K562 (cell line): ENCODE results near the gene ILKAP. TPM values are rescaled to one million over a fixed set of nuclear protein-coding genes. Genes with fewer than 3 reads are reported as not detected.

Source experiments
- ATF1 ChIP-seq, 2 experiments: fragments of 450-650 bp in 1 of 2; IDR thresholded peaks; 2 replicates each; pipeline ENCODE4 v1.6.1; 2016; ENCODE audit warnings: missing compliant biosample characterization in 1 of 2, missing genetic modification characterization in 1 of 2
- CCAR2 ChIP-seq: fragments of 200-400 bp; formaldehyde crosslinking; IDR thresholded peaks from 2 replicates; pipeline ENCODE4 v1.6.1; 2017; ENCODE audit warnings: mild to moderate bottlenecking, low read depth, low read length
- FOS ChIP-seq: IDR thresholded peaks from 3 replicates; pipeline ENCODE4 v1.6.1; 2011; ENCODE audit not compliant: insufficient read length; ENCODE audit errors: extremely low read depth
- HOXB6 ChIP-seq: fragments of 250-450 bp; sonication (Bioruptor Pico); IDR thresholded peaks from 2 replicates; pipeline ENCODE4 v1.5.1; 2022; ENCODE audit warnings: mild to moderate bottlenecking, borderline replicate concordance
- L3MBTL2 ChIP-seq: fragments of 450-650 bp; IDR thresholded peaks from 2 replicates; pipeline ENCODE4 v1.6.1; 2016; ENCODE audit warnings: mild to moderate bottlenecking, moderate library complexity
- MEF2A ChIP-seq: IDR thresholded peaks from 2 replicates; pipeline ENCODE4 v1.6.1; 2011; ENCODE audit warnings: low read depth, mild to moderate bottlenecking, low read length, moderate library complexity; ENCODE audit not compliant: control insufficient read depth
- NCOA6 ChIP-seq: fragments of 450-650 bp; IDR thresholded peaks from 2 replicates; pipeline ENCODE4 v1.6.1; 2017; ENCODE audit warnings: mild to moderate bottlenecking
- NFXL1 ChIP-seq: fragments of 450-650 bp; formaldehyde crosslinking; IDR thresholded peaks from 2 replicates; pipeline ENCODE4 v1.4.0; 2021; ENCODE audit warnings: mild to moderate bottlenecking
- NR2C2 ChIP-seq, 2 experiments: fragments of 200-800 bp in 1 of 2; sonication (Bioruptor generic) in 1 of 2; sonication (generic) in 1 of 2; formaldehyde crosslinking in 1 of 2; IDR thresholded peaks; 2 replicates each; pipeline versions ENCODE4 v1.6.1 to v1.8.0; 2016 to 2022; ENCODE audit warnings: mild to moderate bottlenecking in 1 of 2, missing compliant biosample characterization in 1 of 2, missing genetic modification characterization in 1 of 2, missing genetic modification reagents in 1 of 2
- NRF1 ChIP-seq, 2 experiments: fragments of 450-650 bp; IDR thresholded peaks in 1 of 2; conservative IDR thresholded peaks in 1 of 2; 2 replicates each; pipeline ENCODE4 v1.6.1; 2014; ENCODE audit warnings: mild to moderate bottlenecking in 2 of 2
- PCBP2 ChIP-seq: fragments of 200-400 bp; formaldehyde crosslinking; IDR thresholded peaks from 2 replicates; pipeline ENCODE4 v1.6.1; 2018; ENCODE audit warnings: low read length, low read depth, mild to moderate bottlenecking, moderate library complexity; ENCODE audit not compliant: poor library complexity, severe bottlenecking
- PURB ChIP-seq: sonication (generic); formaldehyde crosslinking; IDR thresholded peaks from 2 replicates; pipeline ENCODE4 v1.9.0; 2021; ENCODE audit warnings: low read depth, mild to moderate bottlenecking, missing genetic modification reagents
- RAD21 ChIP-seq, 2 experiments: fragments of 250-450 bp in 1 of 2; fragments of 450-650 bp in 1 of 2; sonication (Bioruptor Pico) in 1 of 2; formaldehyde crosslinking in 1 of 2; IDR thresholded peaks in 1 of 2; conservative IDR thresholded peaks in 1 of 2; 2 replicates each; pipeline versions ENCODE4 v1.4.0 to v1.8.0; 2020 to 2022; ENCODE audit warnings: mild to moderate bottlenecking in 2 of 2, moderate library complexity in 1 of 2
- SMARCB1 ChIP-seq: IDR thresholded peaks from 2 replicates; pipeline ENCODE4 v1.6.1; 2011; ENCODE audit warnings: improper control_type of control experiment, low read depth; ENCODE audit not compliant: insufficient read length
- SREBF1 ChIP-seq: fragments of 150-350 bp; IDR thresholded peaks from 2 replicates; pipeline ENCODE4 v1.6.1; 2014; ENCODE audit warnings: antibody characterized with exemption, low read depth, low read length, borderline replicate concordance
- U2AF2 ChIP-seq: fragments of 200-400 bp; formaldehyde crosslinking; optimal IDR thresholded peaks from 2 replicates; pipeline ENCODE3; 2017; ENCODE audit warnings: low read depth, mild to moderate bottlenecking, low read length
- ZBTB7A ChIP-seq: IDR thresholded peaks from 2 replicates; pipeline ENCODE4 v1.6.1; 2011; ENCODE audit warnings: low read depth, mild to moderate bottlenecking, low read length, moderate library complexity, borderline replicate concordance; ENCODE audit not compliant: control insufficient read depth
- ZC3H8 ChIP-seq: fragments of 450-650 bp; IDR thresholded peaks from 2 replicates; pipeline ENCODE4 v1.6.1; 2017
- ZNF124 ChIP-seq: sonication (generic); formaldehyde crosslinking; IDR thresholded peaks from 2 replicates; pipeline ENCODE4 v1.8.1; 2022; ENCODE audit warnings: missing genetic modification reagents
- ZNF212 ChIP-seq: fragments of 450-650 bp; formaldehyde crosslinking; IDR thresholded peaks from 2 replicates; pipeline ENCODE4 v1.4.0; 2020; ENCODE audit warnings: mild to moderate bottlenecking
- ZNF232 ChIP-seq: sonication (generic); formaldehyde crosslinking; IDR thresholded peaks from 2 replicates; pipeline ENCODE4 v1.8.0; 2022; ENCODE audit warnings: mild to moderate bottlenecking, missing genetic modification reagents
- ZNF551 ChIP-seq: fragments of 250-450 bp; sonication (Bioruptor Pico); IDR thresholded peaks from 2 replicates; pipeline ENCODE4 v1.5.0; 2021; ENCODE audit warnings: mild to moderate bottlenecking, moderate library complexity
- polyA plus RNA-seq, 8 experiments: library from polyadenylated mRNA; depleted of rRNA in 4 of 8; stranded (reverse) in 5 of 8; unstranded in 3 of 8; fragments of >200 nt; fragmentation: Nextera tagmentation in 2 of 8; fragmentation: Illumina TruSeq in 1 of 8; extraction: Ambion mirVana in 2 of 8; extraction: Trizol in 1 of 8; gene quantifications; 2 replicates each; pipeline versions ENCODE4 v1.2.1 to v1.2.3, GENCODE V29; 2011 to 2014; ENCODE audit warnings: inconsistent platforms in 1 of 8, missing spikeins in 1 of 8
- total RNA-seq, 7 experiments: library from RNA; depleted of rRNA in 6 of 7; stranded (reverse); fragments of >200 nt in 6 of 7; fragmentation: Illumina TruSeq in 2 of 7; extraction: Trizol in 2 of 7; gene quantifications; 2 replicates each; pipeline versions ENCODE4 v1.2.1 to v1.2.3, GENCODE V29; 2011 to 2021; ENCODE audit warnings: low replicate concordance in 1 of 7
- TF ChIP-seq, protein P1 (sequence below): fragments of 250-450 bp; sonication (Bioruptor Pico); IDR thresholded peaks from 2 replicates; pipeline ENCODE4 v1.8.0; 2021; ENCODE audit warnings: moderate library complexity, mild to moderate bottlenecking, inconsistent platforms
- TF ChIP-seq, protein P2 (sequence below): IDR thresholded peaks from 2 replicates; pipeline ENCODE4 v1.6.1; 2014; ENCODE audit warnings: antibody characterized with exemption
- TF ChIP-seq, protein P3 (sequence below): sonication (generic); formaldehyde crosslinking; IDR thresholded peaks from 2 replicates; pipeline ENCODE4 v1.9.0; 2022; ENCODE audit warnings: mild to moderate bottlenecking, missing genetic modification reagents

The ILKAP gene
- total and polyA plus RNA-seq, 9 of the 15 experiments (the other 6 are each of a cell fraction or from before 2014, with no cell fraction given) = 3.1 to 43.9 (median 20.7) TPM

DNA sequence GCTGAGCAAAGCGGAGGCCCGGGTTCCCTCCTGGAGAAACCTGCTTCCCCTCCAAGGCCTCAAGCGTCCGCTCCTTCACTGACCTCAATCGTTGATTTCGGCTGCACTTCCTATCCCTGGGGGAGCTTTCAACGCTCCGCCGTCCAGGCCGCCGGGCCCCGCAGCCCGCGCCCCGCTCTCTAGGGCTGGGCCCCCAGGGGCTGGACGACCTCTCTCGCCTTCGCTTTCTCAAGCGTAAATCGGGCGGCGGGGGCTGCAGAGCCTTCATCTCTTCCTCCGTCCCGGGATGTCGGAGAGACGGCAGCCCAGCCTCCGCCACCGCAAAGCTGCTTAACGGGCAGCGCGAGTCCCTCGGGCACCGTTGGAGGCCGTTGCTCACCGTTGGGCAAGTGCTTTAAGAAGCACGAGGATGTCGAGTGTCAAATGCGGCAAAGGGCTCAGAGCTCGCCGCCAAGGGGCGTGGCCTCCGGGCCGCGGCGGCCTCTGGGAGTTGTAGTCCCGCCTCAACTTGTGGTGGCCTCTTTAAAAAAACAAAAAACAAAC, 27.8 kb upstream of the ILKAP start (continued):
- no peak for TF ChIP-seq SMARCB1
- TF ChIP-seq, protein P1, sequence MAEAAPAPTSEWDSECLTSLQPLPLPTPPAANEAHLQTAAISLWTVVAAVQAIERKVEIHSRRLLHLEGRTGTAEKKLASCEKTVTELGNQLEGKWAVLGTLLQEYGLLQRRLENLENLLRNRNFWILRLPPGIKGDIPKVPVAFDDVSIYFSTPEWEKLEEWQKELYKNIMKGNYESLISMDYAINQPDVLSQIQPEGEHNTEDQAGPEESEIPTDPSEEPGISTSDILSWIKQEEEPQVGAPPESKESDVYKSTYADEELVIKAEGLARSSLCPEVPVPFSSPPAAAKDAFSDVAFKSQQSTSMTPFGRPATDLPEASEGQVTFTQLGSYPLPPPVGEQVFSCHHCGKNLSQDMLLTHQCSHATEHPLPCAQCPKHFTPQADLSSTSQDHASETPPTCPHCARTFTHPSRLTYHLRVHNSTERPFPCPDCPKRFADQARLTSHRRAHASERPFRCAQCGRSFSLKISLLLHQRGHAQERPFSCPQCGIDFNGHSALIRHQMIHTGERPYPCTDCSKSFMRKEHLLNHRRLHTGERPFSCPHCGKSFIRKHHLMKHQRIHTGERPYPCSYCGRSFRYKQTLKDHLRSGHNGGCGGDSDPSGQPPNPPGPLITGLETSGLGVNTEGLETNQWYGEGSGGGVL (CRISPR knock-in tag) = no peak
- no peak for TF ChIP-seq NR2C2 (CRISPR knock-in tag; IDR thresholded peaks at IDR 0.05)
- peak; percentile 34; the same call in 1 of the 2 replicates for TF ChIP-seq NR2C2 (tag; IDR thresholded peaks at IDR 0.05)
- no peak for TF ChIP-seq ZNF212 (CRISPR knock-in tag)
- TF ChIP-seq ZNF232 (CRISPR knock-in tag) = no peak
- no peak for TF ChIP-seq ZBTB7A
- no peak for TF ChIP-seq MEF2A
- peak; percentile 36; the same call in 1 of the 2 replicates for TF ChIP-seq NCOA6
- TF ChIP-seq, protein P2, sequence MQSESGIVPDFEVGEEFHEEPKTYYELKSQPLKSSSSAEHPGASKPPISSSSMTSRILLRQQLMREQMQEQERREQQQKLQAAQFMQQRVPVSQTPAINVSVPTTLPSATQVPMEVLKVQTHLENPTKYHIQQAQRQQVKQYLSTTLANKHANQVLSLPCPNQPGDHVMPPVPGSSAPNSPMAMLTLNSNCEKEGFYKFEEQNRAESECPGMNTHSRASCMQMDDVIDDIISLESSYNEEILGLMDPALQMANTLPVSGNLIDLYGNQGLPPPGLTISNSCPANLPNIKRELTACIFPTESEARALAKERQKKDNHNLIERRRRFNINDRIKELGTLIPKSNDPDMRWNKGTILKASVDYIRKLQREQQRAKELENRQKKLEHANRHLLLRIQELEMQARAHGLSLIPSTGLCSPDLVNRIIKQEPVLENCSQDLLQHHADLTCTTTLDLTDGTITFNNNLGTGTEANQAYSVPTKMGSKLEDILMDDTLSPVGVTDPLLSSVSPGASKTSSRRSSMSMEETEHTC = no peak
- no peak for TF ChIP-seq U2AF2
- TF ChIP-seq ZNF124 (CRISPR knock-in tag) = no peak
- TF ChIP-seq, protein P3, sequence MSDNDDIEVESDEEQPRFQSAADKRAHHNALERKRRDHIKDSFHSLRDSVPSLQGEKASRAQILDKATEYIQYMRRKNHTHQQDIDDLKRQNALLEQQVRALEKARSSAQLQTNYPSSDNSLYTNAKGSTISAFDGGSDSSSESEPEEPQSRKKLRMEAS = peak; percentile 93
- TF ChIP-seq NFXL1 = no peak
- TF ChIP-seq ATF1 (CRISPR knock-in tag; IDR thresholded peaks at IDR 0.05) = no peak
- TF ChIP-seq ATF1 (tag; IDR thresholded peaks at IDR 0.05) = 0 out of 2 replicates have a peak, but pooled peaks have one; percentile 20
- TF ChIP-seq PURB (CRISPR knock-in tag) = no peak
- peak; percentile 98 for TF ChIP-seq L3MBTL2
- TF ChIP-seq ZC3H8 = no peak
- TF ChIP-seq CCAR2 = no peak
- TF ChIP-seq PCBP2 = no peak
- no peak for TF ChIP-seq HOXB6 (CRISPR knock-in tag)
- no peak for TF ChIP-seq RAD21 (CRISPR knock-in tag; conservative IDR thresholded peaks at IDR 0.05 in 1 of 2, IDR thresholded peaks at IDR 0.05 in 1 of 2)
- TF ChIP-seq SREBF1 = no peak
- no peak for TF ChIP-seq FOS
- TF ChIP-seq NRF1 (conservative IDR thresholded peaks at IDR 0.05 in 1 of 2, IDR thresholded peaks at IDR 0.05 in 1 of 2) = no peak; a peak in 1 of 4 replicates
- no peak for TF ChIP-seq ZNF551 (CRISPR knock-in tag)
